Measurements from ENCODE around the gene TINAG.

DNA sequence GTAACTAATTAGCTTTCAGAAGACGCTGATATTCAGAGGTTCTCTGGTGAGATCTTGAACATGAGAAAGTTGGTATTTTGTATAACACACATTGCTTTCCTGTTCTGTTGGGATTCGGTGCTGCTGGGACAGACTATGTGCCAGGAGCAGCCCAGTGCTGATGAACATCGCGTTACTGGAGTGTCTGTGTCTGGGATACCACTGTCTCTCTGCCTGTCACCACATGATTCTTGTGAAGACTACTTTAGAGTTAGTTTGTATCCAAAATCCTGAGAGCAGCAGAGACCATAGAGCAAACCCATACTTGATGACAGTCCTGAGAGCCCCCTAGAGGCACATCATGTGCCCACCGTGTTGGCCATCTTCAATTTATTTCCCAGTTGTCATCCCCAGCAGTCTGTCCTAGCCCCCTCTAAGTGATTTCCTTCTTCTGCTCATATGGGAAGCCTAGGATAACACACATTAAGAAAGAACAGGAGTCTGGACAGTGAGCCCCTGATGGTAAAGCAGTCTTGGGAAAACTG lies 41.8 kb upstream of the TINAG start:
- TF ChIP-seq CTCF (conservative IDR thresholded peaks at IDR 0.05 in 1 of 2, IDR thresholded peaks at IDR 0.05 in 1 of 2; ENCODE audit: extremely low read depth in 1 of 2, insufficient read depth in 1 of 2, low read depth in 1 of 2, low read length in 2 of 2) (no peak), EZH2 (IDR thresholded peaks at IDR 0.05; ENCODE audit: borderline replicate concordance, low read length) (no peak)

Measured in mammary epithelial cell (primary cell).